Stomach smooth muscle (tissue), 2 donors: ENCODE measurements around the gene HCST.

Source experiments
- H3K27ac ChIP-seq: one replicate; pipeline ENCODE4 v1.7.0; 2013; ENCODE audit warnings: mild to moderate bottlenecking, low read length, inconsistent platforms
- H3K27me3 ChIP-seq, 2 donors: one replicate each; pipeline ENCODE4 v1.7.0; 2013; ENCODE audit warnings: low read length in 2 of 2; ENCODE audit not compliant: insufficient read depth in 2 of 2, control insufficient read depth in 1 of 2
- H3K36me3 ChIP-seq, 2 donors: one replicate each; pipeline ENCODE4 v1.7.0; 2013; ENCODE audit warnings: low read length in 2 of 2; ENCODE audit not compliant: control insufficient read depth in 2 of 2, insufficient read depth in 2 of 2
- H3K4me1 ChIP-seq: one replicate; pipeline ENCODE4 v1.7.0; 2013; ENCODE audit warnings: low read length; ENCODE audit not compliant: control insufficient read depth, insufficient read depth
- H3K4me3 ChIP-seq, 2 donors: one replicate each; pipeline ENCODE4 v1.7.0; 2013; ENCODE audit warnings: low read length in 2 of 2
- H3K9ac ChIP-seq, 2 donors: one replicate each; pipeline ENCODE4 v1.7.0; 2013; ENCODE audit warnings: low read length in 2 of 2, mild to moderate bottlenecking in 1 of 2
- H3K9me3 ChIP-seq, 2 donors: one replicate each; pipeline ENCODE4 v1.7.0; 2013; ENCODE audit warnings: low read length in 2 of 2; ENCODE audit not compliant: control insufficient read depth in 2 of 2
- donor health status: healthy.
- donor health status: Pancreatic carcinoma.

The HCST gene

DNA sequence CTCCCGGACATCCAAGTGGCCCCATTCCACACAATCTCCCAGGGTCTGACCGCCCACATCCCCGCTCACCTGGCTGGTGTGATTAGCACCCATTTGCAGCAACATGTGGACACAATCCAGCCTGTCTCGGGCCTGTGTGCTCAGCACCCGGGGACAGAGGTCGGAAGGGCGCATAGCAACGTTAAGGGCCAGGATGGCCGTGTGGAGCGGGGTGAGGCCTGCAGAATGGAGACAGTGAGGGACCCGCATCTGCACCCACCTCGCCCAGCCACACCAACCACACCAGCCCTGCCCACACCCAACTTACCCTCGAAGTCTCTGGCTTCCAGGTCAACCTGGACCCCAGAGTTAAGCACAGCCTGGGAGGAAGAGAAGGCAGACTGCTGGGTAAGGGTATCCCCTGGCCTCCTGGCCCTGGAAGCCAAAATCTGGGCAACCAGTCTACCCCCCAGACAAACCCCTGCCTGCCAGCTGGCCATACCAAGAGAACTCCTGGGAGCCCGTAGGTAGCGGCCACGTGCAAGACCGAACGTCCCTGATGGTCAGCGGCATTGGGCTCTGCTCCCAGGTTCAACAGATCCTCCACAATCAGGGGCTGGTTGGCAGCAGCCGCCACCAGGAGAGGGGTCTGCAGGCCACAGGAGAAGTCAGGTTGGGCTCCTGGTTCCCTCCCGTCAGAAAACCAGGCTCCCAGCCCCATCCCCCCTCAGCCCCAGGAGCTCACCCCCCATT is 6.3 kb upstream of the HCST start:
- Histone ChIP-seq H3K9ac (no peak overlapping the region), H3K36me3 (peaks cover 2 to 11% of the 10 kb centered on the region in 2 donors), H3K27ac (no peak overlapping the region)

DNA sequence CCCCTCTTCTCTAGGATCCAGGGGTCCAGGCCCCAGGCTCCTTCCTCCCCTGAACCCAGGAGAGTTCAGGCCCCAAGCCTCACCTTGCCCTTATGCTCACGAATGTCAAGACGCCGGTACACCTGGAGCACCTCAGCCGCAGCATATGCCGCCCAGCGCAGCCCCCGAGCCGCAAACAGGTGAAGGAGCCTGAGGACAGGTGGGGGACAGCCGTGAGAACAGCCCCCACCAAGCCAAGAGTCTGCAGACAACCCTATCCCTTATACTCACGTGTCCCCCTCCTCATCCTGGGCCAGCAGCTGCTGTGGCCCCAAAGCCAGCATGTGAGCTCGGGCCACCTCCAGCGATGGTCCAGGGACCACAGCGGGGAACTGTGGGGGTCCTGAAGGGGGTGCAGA is 5.7 kb upstream of the HCST start:
- H3K4me1 ChIP-seq: peaks cover 27% of the 10 kb centered on the region
- H3K9me3 ChIP-seq: no peaks in the 10 kb centered on the region
- H3K9ac ChIP-seq: no peak overlapping the region
- peaks cover 2 to 11% of the 10 kb centered on the region in 2 donors for H3K36me3 ChIP-seq
- H3K27me3 ChIP-seq: no peaks in the 10 kb centered on the region
- H3K27ac ChIP-seq: no peak overlapping the region
- no peak overlapping the region for H3K4me3 ChIP-seq

More for the DNA sequence above, 6.3 kb upstream of the HCST start:
- H3K4me3 ChIP-seq: no peak overlapping the region
- H3K4me1 ChIP-seq: peaks cover 27% of the 10 kb centered on the region
- H3K9me3 ChIP-seq: no peaks in the 10 kb centered on the region
- H3K27me3 ChIP-seq: no peaks in the 10 kb centered on the region

DNA sequence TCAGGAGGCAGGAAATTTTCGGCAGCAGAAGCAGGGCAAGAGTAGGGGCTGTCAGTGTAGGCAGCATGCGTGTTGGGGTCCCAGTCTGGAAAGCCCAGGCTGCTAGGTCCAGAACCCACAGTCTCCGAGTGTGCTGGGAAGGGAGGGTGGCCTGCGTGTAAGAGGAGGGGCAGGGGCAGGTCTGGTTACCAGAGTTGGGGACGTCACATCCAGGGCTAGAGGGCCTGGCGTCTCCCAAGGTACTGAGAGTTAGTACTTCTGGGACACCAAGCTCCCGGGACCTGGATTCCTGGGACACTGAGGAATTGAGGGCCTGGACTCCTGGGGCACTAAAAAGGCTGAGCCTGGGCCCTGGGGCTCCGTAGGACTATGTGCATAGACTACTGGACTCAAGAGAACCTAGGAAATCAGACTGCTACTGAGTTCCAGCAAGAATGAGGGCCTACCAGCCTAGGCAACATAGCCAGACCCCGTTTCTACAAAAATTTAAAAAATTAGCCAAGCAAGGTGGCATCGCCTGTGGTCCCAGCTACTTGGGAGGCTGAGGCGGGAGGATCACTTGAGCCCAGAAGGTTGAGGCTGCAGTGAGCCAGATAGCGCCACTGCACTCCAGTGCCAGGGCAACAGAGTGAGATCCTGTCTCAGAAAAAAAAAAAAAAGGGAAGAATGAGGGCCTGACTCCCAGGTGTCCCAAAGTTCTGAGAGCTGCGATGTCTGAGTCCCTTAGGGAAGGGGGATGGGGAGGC is 4.5 kb upstream of the HCST start:
- H3K27me3 ChIP-seq: no peaks in the 10 kb centered on the region
- peaks cover 30% of the 10 kb centered on the region for H3K4me1 ChIP-seq
- no peaks in the 10 kb centered on the region for H3K9me3 ChIP-seq
- H3K36me3 ChIP-seq: peaks cover 2 to 11% of the 10 kb centered on the region in 2 donors
- H3K9ac ChIP-seq: peak overlapping the region; percentile 69 to 72
- H3K4me3 ChIP-seq: peak overlapping the region; percentile 63 to 85
- no peak overlapping the region for H3K27ac ChIP-seq

DNA sequence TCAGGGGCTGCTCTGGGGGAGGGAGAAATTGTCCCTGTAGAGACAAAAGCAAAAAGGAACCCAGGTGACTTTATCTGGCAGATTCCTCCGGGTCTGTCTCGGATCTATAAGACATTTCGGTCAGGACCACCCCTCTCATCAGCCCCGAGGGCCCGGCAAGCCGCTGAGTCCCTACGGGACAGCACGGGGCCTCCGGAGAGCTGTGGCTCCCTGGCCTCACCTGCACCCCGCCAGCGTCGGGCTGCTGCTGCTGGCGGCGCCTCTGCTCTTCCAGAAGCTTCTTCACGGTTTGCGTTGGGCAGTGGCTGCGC is 3.9 kb upstream of the HCST start:
- Histone ChIP-seq H3K36me3 (peaks cover 2 to 9% of the 10 kb centered on the region in 2 donors), H3K27me3 (no peaks in the 10 kb centered on the region), H3K27ac (peak overlapping the region; percentile 55), H3K9me3 (no peaks in the 10 kb centered on the region), H3K4me1 (peaks cover 30% of the 10 kb centered on the region), H3K4me3 (peak overlapping the region; percentile 63 to 85), H3K9ac (peak overlapping the region; percentile 69 to 72)

DNA sequence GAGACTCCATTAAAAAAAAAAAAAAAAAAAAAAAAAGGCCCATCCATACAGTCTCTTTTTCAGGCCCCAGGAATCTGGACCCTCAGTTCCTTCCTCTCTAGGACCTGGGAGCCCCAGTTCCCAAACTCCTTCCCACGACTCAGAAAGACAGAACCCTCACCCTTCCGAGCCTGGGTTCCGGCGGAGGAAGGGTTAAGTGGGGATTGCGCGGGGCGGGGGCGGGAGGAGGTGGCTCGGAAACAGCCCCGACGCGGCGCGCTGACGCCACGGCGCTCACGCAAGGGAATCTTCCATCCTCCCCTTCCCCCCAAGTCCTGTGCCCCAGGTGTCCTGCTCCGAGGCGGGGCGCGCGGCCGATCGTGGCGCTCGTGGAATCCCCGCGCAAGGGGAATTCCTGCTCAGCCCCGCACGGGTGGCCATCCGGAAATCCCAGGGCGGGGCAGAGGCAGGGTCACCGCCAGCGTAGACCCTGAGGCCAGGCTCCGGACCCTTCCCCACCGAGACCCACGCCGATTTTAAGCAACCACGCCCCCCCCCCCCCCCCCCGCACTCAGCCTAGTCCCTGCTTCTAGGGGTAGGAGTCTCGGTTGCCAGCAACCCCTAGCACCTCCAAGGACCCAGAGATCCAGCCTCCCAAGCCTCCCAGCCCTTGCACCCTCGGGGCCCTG is 2.6 kb upstream of the HCST start:
- Histone ChIP-seq H3K36me3 (peaks cover 2 to 5% of the 10 kb centered on the region in 2 donors), H3K4me1 (peaks cover 30% of the 10 kb centered on the region), H3K27me3 (no peaks in the 10 kb centered on the region), H3K9me3 (no peaks in the 10 kb centered on the region), H3K9ac (peak overlapping the region; percentile 69 to 72), H3K27ac (peak overlapping the region; percentile 55), H3K4me3 (peak overlapping the region; percentile 73 to 85)

DNA sequence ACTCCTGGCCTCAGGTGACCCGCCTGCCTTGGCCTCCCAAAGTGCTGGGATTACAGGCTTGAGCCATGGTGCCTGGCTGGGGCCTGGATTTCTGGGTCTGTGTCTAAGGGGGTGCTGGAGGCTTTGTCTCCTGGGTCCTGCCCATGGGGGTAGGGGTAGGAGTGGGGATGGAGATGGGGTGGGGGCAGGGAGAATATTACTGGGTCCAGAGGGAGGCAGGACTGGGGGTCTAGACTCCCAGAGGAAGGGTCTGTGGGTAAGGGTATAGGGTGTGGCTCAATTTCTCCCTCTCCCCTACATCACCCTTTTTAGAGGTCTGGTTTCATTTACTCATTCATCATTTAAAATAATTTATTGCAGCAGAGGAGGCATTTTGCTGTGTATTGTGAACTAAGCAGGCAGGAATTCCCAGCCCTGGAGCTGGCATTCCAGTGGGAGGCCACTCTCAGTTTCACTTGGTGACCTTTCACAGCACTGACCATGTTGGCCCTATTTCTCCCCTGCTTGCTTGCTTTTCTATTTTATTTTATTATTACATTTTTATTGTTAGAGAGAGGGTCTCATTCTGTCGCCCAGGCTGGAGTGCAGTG is 1.2 kb upstream of the HCST start:
- Histone ChIP-seq H3K27me3 (no peaks in the 10 kb centered on the region), H3K4me3 (peak overlapping the region in 1 of 2 donors; percentile 85), H3K36me3 (peaks cover 2% of the 10 kb centered on the region in 2 donors), H3K4me1 (peaks cover 30% of the 10 kb centered on the region), H3K9ac (no peak overlapping the region), H3K27ac (no peak overlapping the region), H3K9me3 (no peaks in the 10 kb centered on the region)

GRCh38 chr19:35902870-35903475 is 644 bp downstream of the HCST start:
- Histone ChIP-seq H3K9ac (no peak overlapping the region), H3K4me1 (peaks cover 33% of the 10 kb centered on the region), H3K27ac (no peak overlapping the region), H3K9me3 (no peaks in the 10 kb centered on the region), H3K27me3 (no peaks in the 10 kb centered on the region), H3K4me3 (peak overlapping the region in 1 of 2 donors; percentile 29), H3K36me3 (no peaks in the 10 kb centered on the region)

DNA sequence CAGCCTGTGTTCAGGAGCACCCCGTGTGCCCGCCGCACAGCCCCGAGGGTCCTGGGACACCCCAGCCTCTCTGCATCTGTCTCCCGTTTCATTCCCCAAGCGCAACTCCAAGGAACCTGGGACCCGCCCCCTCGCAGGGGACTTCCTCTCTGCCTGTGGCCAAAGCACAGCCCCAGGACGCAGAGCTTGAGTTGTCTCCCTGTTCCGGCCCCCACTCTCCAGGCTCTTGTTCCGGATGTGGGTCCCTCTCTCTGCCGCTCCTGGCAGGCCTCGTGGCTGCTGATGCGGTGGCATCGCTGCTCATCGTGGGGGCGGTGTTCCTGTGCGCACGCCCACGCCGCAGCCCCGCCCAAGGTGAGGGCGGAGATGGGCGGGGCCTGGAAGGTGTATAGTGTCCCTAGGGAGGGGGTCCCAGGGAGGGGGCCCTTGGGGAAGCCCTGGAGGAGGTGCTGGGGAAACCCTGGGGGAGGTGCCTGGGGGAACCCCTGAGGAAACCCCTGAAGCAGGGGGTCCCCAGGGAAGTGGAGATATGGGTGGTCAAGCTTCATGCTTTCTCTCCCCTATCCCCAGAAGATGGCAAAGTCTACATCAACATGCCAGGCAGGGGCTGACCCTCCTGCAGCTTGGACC is 1.3 kb downstream of the HCST start:
- H3K36me3 ChIP-seq: no peaks in the 10 kb centered on the region
- no peak overlapping the region for H3K27ac ChIP-seq
- H3K4me3 ChIP-seq: peak overlapping the region in 1 of 2 donors; percentile 29
- no peaks in the 10 kb centered on the region for H3K9me3 ChIP-seq
- peaks cover 26% of the 10 kb centered on the region for H3K4me1 ChIP-seq
- H3K9ac ChIP-seq: no peak overlapping the region
- no peaks in the 10 kb centered on the region for H3K27me3 ChIP-seq

- Histone ChIP-seq H3K9ac (no peak overlapping the region), H3K4me3 (no peak overlapping the region), H3K27me3 (no peaks in the 10 kb centered on the region), H3K4me1 (peaks cover 20% of the 10 kb centered on the region), H3K36me3 (no peaks in the 10 kb centered on the region), H3K9me3 (no peaks in the 10 kb centered on the region), H3K27ac (peak overlapping the region; percentile 24)
Measured at GRCh38 chr19:35904311-35905068, 2.2 kb downstream of the HCST start.
